Occipital lobe (tissue), 2 donors: ENCODE results near the gene CACNA1F. TPM values are rescaled to one million over a fixed set of nuclear protein-coding genes. Genes with fewer than 3 reads are reported as not detected.

Experiments used
- DNase-seq: peaks from one replicate; lab custom pipeline; 2025; lab: John Stamatoyannopoulos, UW
- total RNA-seq: library from RNA; depleted of rRNA; stranded (reverse); fragments of >200 nt; gene quantifications from one replicate; pipeline ENCODE4 v1.2.3, GENCODE V29; 2014

Gene CACNA1F
- not detected for total RNA-seq

- DNase-seq, result no peak
Observed at GRCh38 chrX:49233176-49233575, at the start of gene CACNA1F. Gene CACNA1F (minus strand): TSS chrX:49233340. CDS start chrX:49233309, 31 bp downstream.

DNA sequence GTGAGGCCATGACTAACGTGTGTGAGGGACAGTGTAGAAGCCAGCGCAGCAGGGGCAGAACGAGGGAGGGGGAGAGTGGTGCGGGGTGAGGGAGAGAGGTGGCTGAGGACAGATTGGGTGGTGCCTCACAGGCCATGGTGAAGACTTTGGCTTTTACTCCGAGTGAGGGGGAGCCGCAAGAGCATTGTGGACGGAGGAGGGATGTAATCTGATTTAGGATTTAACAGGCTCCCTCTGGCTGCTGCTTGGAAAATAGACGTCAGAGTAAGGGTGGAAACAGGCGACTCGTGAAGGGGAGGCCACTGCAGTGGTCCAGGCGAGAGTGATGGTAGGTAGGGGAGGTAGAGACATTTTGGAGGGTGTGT is 49.5 kb upstream of the CACNA1F start:
- DNase-seq, result peak; percentile 10

GRCh38 chrX:49278081-49278480 is 44.9 kb upstream of the CACNA1F start:
- no peak for DNase-seq

DNA sequence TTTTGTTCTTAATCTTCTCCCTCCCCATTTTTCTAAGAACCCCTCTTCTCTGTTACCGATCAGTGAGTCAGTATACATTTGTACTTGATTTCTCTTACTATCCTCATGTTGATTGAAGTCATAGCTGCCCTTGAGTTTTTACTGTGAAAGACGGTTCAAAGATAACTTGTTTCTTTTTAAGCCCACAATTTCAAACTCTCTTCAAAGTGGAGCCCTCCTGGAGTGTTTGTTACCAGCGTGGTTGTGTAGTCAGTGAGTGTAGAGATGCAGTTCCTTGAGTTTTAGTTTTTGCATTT is 44.3 kb upstream of the CACNA1F start:
- DNase-seq, result no peak

- no peak for DNase-seq
Observed at GRCh38 chrX:49276671-49277534, 43.8 kb upstream of the CACNA1F start.

- no peak for DNase-seq
Observed at GRCh38 chrX:49276207-49276606, 43.1 kb upstream of the CACNA1F start.

GRCh38 chrX:49273181-49273727 is 40.1 kb upstream of the CACNA1F start:
- DNase-seq, result no peak

DNA sequence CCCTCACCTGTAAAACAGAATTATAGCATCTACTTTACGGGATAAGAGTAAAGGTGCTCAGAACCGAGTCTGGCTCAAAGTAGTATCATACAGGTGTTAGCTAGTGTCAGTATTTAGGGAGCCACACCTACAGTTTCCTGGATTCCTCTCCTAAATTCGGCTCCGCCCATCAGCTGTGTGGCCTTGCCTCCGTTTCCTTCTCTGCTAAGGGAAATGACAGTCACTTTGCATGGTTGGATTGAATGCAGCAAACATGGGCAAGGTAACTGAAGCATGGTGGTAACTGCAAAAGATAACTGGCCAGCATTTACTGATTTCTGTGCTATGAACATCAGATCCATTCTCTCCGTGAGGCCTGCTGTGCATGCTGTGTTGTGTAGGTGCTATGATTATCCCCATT is 39.3 kb upstream of the CACNA1F start:
- no peak for DNase-seq

DNA sequence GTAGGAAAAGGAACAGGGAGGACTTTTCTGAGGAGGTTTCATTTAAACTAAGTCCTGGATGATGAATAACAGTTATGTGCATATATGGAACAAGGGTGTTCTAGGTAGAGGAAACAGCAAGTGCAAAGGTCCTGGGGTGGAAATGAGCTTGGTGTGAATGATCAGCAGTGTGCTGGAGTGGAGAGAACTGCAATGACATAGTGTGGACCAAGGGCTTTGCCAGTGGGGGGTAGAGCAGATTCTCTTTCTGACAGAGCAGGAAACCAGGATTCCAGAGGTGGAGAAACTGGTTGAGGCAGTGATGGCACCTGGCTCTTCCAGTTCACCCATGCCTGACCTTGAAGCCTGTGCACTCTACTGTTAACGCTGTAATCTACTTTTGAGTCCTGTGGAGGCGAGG is 38.2 kb upstream of the CACNA1F start:
- no peak for DNase-seq

DNA sequence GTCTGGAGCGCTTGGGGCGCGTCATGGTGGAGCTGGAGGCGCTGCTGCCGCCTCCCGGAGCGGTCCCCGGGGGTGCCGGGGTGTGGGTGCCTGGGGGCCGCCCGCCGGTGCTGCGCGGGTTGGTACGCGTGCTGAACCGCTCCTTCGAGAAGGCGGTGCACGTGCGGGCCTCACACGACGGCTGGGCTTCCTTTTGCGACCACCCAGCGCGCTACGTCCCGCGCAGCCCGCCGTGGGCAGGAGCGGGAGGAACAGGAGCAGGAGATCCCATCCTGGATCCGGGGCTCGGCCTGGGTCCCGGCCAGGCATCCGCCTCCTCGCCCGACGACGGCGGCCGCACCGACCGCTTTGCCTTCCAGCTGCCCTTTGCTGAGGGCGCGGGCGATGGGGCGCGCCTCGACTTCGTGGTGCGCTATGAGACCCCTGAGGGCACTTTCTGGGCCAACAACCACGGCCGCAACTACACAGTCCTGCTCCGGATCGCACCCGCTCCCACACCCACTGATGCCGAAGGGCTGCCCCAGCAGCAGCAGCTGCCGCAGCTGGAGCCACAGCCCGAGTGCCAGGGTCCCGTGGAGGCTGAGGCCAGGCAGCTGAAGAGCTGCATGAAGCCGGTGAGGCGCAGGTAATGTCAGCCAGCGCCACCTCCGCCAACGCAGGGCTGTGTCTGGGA is 37.2 kb upstream of the CACNA1F start:
- no peak for DNase-seq

DNA sequence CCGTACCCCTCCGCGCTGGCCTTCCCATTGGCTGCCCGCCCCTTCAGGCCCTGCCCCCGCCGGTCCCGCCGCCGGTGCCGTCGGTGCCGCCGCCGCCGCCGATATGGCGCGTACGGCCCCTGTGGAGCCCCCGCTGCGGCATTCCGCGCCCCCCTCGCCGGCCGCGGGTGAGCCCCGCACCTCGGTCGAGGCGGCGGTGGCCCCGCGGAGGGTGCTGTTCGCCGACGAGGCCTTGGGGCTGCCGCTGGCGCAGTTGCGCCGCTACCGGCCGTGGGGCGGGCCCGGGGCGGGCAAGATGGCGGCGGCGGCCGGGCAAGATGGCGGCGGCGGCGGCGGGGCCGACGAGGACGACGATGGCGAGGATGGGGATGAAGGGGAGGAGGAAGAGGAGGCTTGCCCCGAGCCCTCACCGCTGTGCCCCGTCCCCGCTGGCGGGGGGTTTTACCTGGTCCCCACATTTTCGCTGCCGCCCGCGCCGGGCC is 36.7 kb upstream of the CACNA1F start, which contains the start of gene PPP1R3F:
Gene PPP1R3F, plus strand, starts transcription at position 27 of the 482 bp plus-strand sequence. Its CDS starts 77 bp downstream, at position 104.
- DNase-seq, result no peak

DNA sequence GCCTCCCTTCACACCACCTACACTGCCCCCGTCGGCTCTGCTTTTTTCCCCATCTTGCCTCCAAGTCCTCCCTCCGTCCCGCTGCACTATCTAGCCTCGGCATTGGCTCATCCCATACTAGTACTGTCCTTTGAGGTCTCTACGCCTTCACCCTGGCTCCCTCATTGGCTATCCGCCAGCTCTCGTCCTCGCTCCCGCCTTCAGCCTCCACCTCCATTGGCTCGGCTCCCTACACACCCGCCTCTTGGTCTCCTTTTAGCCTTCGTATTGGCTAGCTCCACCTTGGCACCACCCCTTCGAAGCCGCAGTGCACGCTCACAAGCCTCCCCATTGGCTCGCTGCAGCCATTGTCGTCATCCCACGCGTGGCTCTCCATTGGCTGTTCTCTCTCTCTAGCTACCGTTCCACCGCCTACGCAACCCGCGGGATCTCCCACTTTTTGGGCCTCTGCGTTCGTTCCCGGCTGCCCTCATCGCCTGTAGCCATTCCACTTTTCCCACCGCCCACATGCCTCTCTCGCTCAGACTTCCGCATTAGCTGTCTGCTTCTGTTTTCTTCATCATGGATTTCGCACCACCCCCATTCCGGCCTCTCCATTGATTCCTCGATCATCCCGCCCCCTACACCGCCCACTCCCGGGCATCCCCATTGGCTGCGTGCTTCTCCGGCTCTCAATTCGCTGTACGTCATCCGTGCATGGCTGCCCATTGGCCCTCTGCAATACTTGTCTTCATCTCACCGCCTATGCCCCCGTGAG is 36.0 kb upstream of the CACNA1F start:
- DNase-seq, result peak; percentile 94

- no peak for DNase-seq
Observed at GRCh38 chrX:49268702-49269009, 35.5 kb upstream of the CACNA1F start.

GRCh38 chrX:49266523-49267445 is 33.6 kb upstream of the CACNA1F start:
- DNase-seq, result no peak

- DNase-seq, result no peak
Observed at GRCh38 chrX:49264460-49264859, 31.3 kb upstream of the CACNA1F start, which contains the start of gene FOXP3. Gene FOXP3 (minus strand): TSS chrX:49264710. CDS start chrX:49258505, 6,205 bp downstream.

GRCh38 chrX:49263631-49264030 is 30.5 kb upstream of the CACNA1F start:
- no peak for DNase-seq

DNA sequence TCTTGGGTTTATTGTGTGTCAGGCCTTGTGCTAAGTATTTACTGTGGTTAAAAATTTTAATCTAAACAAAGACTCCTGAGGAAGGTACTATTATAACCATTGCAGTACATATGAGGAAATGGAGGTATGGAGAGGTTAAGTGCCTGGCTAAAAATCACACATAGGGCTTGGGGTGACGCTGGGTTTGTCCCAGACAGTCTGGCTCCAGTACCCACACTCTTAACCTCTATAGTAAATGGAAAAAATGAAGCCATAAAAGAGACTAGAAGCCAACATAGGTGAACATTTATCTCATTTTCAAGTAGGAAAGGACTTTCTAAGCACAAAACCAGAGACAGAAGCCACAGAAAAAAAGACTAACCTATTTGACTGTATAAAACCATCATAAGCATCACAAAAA is 29.5 kb upstream of the CACNA1F start:
- no peak for DNase-seq

GRCh38 chrX:49260221-49260985 is 27.3 kb upstream of the CACNA1F start:
- DNase-seq, result no peak

- no peak for DNase-seq
Observed at GRCh38 chrX:49258749-49259124, 25.6 kb upstream of the CACNA1F start.
